Prostate gland (tissue), 2 donors: ENCODE measurements around the gene ADGRL2. TPM values are rescaled to one million over a fixed set of nuclear protein-coding genes. Genes with fewer than 3 reads are reported as not detected.

Experiments
- DNase-seq: peaks from one replicate; pipeline ENCODE4 v3.0.0-alpha.2; 2019; ENCODE audit warnings: low spot score
- H3K27ac ChIP-seq, 2 donors: fragments of 200-600 bp; sonication (generic); 2 replicates each; pipeline ENCODE4 v1.5.1; 2017 to 2019
- H3K27me3 ChIP-seq: fragments of 200-600 bp; sonication (generic); replicated peaks from 2 replicates; pipeline ENCODE4 v1.5.1; 2019; ENCODE audit not compliant: insufficient read depth
- H3K36me3 ChIP-seq, 2 donors: fragments of 200-600 bp; sonication (generic); 1 replicate in 1 of 2; 2 replicates in 1 of 2; pipeline versions ENCODE4 v1.5.1 to v1.8.1; 2017 to 2019
- H3K4me1 ChIP-seq: fragments of 200-600 bp; sonication (generic); replicated peaks from 2 replicates; pipeline ENCODE4 v1.5.1; 2019
- H3K4me3 ChIP-seq, 2 donors: fragments of 200-600 bp; sonication (generic); 2 replicates each; pipeline ENCODE4 v1.5.1; 2017 to 2019
- H3K9me3 ChIP-seq: fragments of 200-600 bp; sonication (generic); 2 replicates; pipeline ENCODE4 v1.5.1; 2017
- CTCF ChIP-seq, 4 experiments: fragments of 200-600 bp in 2 of 4; fragments of 450-650 bp in 2 of 4; sonication (generic) in 2 of 4; IDR thresholded peaks; 1 replicate in 3 of 4; 2 replicates in 1 of 4; pipeline ENCODE4 v1.5.1; 2016 to 2019; ENCODE audit warnings: antibody characterized with exemption in 4 of 4, mild to moderate bottlenecking in 2 of 4, moderate library complexity in 2 of 4
- POLR2A ChIP-seq: fragments of 450-650 bp; IDR thresholded peaks from one replicate; pipeline ENCODE4 v1.6.1; 2016; ENCODE audit warnings: antibody characterized with exemption, mild to moderate bottlenecking
- POLR2AphosphoS5 ChIP-seq: sonication (generic); formaldehyde crosslinking; IDR thresholded peaks from one replicate; pipeline ENCODE4 v1.6.1; 2017; ENCODE audit warnings: antibody characterized with exemption
- WGBS: methylation state at CpG from one replicate; pipeline ENCODE4 v1.1.5; 2018; 5-methylcytosine and 5-hydroxymethylcytosine counted together
- intact Hi-C: fragments of 100-400 bp; cut with DNase I; formaldehyde crosslinking; loops from one replicate; pipeline ENCODE4 v1.14.2; 2022
- total RNA-seq, 2 donors: library from RNA; depleted of rRNA; stranded (reverse); fragments of >200 nt; gene quantifications; one replicate each; pipeline ENCODE4 v1.1.0, GENCODE V29; 2016

Gene ADGRL2
- total RNA-seq: 10 to 100 TPM; 34.0 to 54.0 TPM

- intact Hi-C loops: loop anchor here (5.0 kb wide), 2 partner anchors 121 to 1584 kb away; no protein-coding TSS in a partner anchor
- TF ChIP-seq POLR2A (peak; percentile 58), CTCF (IDR thresholded peaks at IDR 0.05) (peak in 1 of 4 experiments; percentile 3), POLR2AphosphoS5 (peak; percentile 87)
- Histone ChIP-seq H3K36me3 (no peaks in the 10 kb centered on the region), H3K9me3 (no peaks in the 10 kb centered on the region), H3K4me3 (peak within 1 kb of the TSS; percentile 64 to 68), H3K27me3 (no peaks in the 10 kb centered on the region), H3K4me1 (no peaks in the 10 kb centered on the region), H3K27ac (peak within 1 kb of the TSS; percentile 94 to 98)
- peak; percentile 91 for DNase-seq
- WGBS: under 1% methylated on average over 81 of the region's 81 CpGs
These were observed at the start of gene ADGRL2 for GRCh38 chr1:81800695-81801650. TSS of gene ADGRL2 (plus strand) at chr1:81800934. CDS start at chr1:81836985, 36,051 bp downstream.

- TF ChIP-seq CTCF (IDR thresholded peaks at IDR 0.05) (no peak), POLR2AphosphoS5 (peak; percentile 59), POLR2A (no peak)
- Histone ChIP-seq H3K4me3 (no peak overlapping the region), H3K4me1 (peaks cover 5% of the 10 kb centered on the region), H3K9me3 (no peaks in the 10 kb centered on the region), H3K36me3 (no peaks in the 10 kb centered on the region), H3K27me3 (no peaks in the 10 kb centered on the region), H3K27ac (peak overlapping the region in 1 of 2 donors; percentile 63)
- 52% methylated on average over 2 of the region's 2 CpGs for WGBS
- intact Hi-C loops: no loop called here
- peak; percentile 25 for DNase-seq
These were observed 47.9 kb upstream of the ADGRL2 start for GRCh38 chr1:81752840-81753239.

GRCh38 chr1:81754424-81754823, 46.3 kb upstream of the ADGRL2 start:
- Histone ChIP-seq H3K36me3 (no peaks in the 10 kb centered on the region), H3K4me3 (no peak overlapping the region), H3K27ac (no peak overlapping the region), H3K27me3 (no peaks in the 10 kb centered on the region), H3K4me1 (peaks cover 5% of the 10 kb centered on the region), H3K9me3 (no peaks in the 10 kb centered on the region)
- intact Hi-C loops: no loop called here
- no peak for DNase-seq
- TF ChIP-seq POLR2AphosphoS5: no peak
- TF ChIP-seq POLR2A: no peak
- no peak for TF ChIP-seq CTCF (IDR thresholded peaks at IDR 0.05)

GRCh38 chr1:81756872-81757271, 43.9 kb upstream of the ADGRL2 start:
- intact Hi-C loops: no loop called here
- TF ChIP-seq POLR2A: no peak
- TF ChIP-seq POLR2AphosphoS5: no peak
- TF ChIP-seq CTCF (IDR thresholded peaks at IDR 0.05): no peak
- H3K27ac ChIP-seq: peak overlapping the region in 1 of 2 donors; percentile 36
- peak; percentile 22 for DNase-seq
- peaks cover 5% of the 10 kb centered on the region for H3K4me1 ChIP-seq
- no peak overlapping the region for H3K4me3 ChIP-seq
- no peaks in the 10 kb centered on the region for H3K27me3 ChIP-seq
- 44% methylated on average over 2 of the region's 2 CpGs for WGBS
- no peaks in the 10 kb centered on the region for H3K9me3 ChIP-seq
- H3K36me3 ChIP-seq: no peaks in the 10 kb centered on the region
